Activated effector memory CD4-positive, alpha-beta T cell treated with Interleukin-2 at 50 U/mL for 16 hours (primary cell): Measurements from ENCODE around the gene ATP9B.
"Not testable (repeated sequence)": the region's sequence is repeated elsewhere in the genome, so short reads cannot be mapped to it uniquely, and the experiment has no call there.

Experiments used
- DNase-seq: peaks from one replicate; pipeline ENCODE4 v3.0.0-alpha.2; 2020

Gene ATP9B

DNA sequence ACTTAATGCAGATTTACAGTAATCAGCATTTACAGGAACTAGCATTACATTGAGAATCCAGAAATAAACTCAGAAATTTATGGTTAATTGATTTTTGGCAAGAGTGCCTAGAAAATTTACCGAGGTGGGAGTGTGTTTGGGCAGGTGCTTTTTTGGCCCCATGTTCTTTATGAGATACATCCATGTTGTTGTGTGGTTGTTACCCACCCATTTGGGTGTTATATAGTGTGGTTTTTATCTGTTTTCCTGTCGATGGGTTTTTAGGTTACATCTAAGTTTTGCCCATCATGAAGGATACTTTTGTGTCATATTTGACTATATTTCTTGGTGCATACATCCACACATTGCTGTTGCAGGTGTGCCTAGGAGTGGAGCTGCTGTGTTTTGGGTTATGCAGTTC lies 82.0 kb downstream of the ATP9B start:
- no peak for DNase-seq

DNA sequence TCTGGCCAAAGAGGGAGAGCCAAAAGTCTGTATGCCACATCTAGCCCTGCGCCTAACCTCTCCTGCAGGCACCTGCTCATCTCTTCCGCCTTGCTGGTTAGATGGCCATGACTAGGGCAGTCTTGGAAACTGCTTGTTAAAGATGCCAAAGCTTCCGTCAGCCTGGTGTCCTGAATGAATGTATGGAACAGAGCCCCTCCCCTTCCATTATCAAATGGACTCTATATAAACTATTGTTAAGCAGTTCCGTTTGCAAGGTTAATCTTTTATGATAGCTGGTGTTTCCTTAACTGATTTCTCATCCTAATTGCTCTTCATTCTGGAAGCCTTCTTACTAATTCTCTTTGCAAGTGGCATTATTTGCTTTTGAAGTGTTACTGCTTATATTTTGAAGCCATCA lies 87.1 kb downstream of the ATP9B start:
- no peak for DNase-seq

DNA sequence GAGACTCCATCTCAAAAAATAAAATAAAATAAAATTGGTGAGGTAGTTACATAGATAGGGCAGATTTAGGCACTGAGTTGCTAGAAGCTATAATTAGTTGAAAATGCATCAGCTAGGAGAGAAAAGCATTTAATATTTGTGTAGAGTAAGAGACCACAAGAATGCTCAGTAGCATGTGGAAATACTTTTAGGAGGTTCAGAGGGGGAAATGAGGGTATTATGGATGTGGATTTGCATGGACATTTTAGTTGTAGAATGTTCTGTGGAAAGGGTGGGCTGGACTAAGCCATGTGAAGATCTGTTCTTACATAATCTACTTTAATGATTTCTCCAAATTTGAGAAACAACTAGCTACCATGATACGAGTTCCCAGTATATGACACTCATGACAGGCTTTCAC lies 95.5 kb downstream of the ATP9B start:
- DNase-seq, result no peak

- DNase-seq, result no peak
These were observed 97.5 kb downstream of the ATP9B start for GRCh38 chr18:79166702-79167101.

- no peak for DNase-seq
These were observed 98.5 kb downstream of the ATP9B start for GRCh38 chr18:79167526-79168190.

DNA sequence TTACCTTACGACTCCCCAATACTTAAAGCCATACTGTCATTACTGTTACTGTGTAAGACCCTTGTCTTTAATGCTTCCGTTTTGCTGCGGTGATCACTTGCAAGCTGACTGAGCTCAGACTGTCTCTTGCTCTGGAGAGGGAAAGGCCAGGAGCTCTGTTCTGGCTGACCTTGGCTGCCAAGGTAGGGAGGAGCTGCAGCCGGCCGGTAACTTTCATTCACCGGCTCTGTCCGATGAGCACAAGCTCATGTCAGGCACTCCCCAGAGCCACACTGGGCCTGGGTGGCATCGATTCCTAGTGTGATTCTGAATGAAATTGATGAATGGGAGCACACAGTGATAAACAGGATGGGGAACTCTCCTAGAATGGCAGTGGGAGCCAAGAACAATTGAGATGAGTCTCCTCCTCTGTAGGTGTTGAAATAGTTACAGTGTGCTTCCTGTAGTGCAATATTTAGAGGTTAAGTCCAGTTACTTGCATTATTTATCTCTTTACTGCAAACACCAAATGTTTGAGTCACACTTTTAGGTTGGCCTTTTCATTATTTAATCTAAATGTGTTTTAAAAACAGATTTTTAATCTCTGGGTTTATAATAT lies 100.9 kb downstream of the ATP9B start:
- DNase-seq, result no peak

DNA sequence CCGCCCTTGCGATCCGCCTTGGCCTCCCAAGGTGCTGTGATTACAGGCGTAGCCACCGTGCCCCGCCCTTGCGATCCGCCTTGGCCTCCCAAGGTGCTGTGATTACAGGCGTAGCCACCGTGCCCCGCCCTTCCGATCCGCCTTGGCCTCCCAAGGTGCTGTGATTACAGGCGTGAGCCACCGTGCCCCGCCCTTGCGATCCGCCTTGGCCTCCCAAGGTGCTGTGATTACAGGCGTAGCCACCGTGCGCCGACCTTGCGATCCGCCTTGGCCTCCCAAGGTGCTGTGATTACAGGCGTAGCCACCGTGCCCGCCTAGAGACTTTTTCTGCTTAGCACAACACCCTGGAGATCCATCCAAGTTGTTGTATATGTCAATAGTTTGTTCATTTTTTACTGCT lies 103.1 kb downstream of the ATP9B start:
- not testable (repeated sequence) for DNase-seq

GRCh38 chr18:79173742-79174141 lies 104.5 kb downstream of the ATP9B start:
- no peak for DNase-seq

GRCh38 chr18:79178113-79178531 lies 108.9 kb downstream of the ATP9B start:
- DNase-seq, result no peak

- no peak for DNase-seq
These were observed 113.0 kb downstream of the ATP9B start for GRCh38 chr18:79182047-79182713.

DNA sequence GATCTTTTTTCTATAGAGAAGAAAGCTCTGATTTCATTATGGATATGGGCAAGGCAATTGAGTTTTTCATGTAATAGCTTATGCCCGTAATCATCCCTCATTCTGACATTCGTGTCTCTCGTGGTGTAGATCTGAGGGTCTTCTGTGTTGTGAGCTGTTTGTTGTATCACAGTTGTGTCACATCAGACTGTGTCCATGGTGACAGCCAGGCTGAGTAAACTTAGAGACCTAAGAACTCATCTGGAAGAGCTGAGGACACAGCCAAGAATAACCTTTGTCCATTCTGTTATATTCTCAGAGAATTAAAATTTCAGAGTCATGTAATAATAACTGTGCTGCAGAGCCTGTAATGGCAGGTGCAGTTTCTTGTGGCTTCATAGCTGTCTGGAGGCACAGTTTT lies 116.5 kb downstream of the ATP9B start:
- no peak for DNase-seq

DNA sequence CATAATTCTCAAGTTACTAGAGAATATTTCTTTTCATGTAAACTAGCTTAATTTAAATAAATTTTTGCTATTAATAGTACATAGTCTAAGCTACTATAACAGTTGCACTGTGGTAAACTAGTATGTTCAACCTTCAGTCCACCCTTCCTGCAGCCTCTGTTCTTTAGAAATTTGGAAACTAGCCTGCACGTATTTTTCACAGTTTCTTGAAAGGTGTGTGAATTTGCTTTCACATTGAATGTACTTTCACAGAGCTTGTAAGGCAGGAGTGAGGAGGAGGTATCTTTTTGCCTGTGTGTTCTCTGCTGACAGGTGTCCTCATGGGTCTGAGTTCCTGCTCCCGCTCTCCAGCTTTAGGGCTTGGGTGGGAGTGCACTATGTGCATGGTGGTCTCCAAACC lies 117.5 kb downstream of the ATP9B start:
- DNase-seq, result no peak

GRCh38 chr18:79187532-79188277 lies 118.5 kb downstream of the ATP9B start:
- DNase-seq, result no peak

DNA sequence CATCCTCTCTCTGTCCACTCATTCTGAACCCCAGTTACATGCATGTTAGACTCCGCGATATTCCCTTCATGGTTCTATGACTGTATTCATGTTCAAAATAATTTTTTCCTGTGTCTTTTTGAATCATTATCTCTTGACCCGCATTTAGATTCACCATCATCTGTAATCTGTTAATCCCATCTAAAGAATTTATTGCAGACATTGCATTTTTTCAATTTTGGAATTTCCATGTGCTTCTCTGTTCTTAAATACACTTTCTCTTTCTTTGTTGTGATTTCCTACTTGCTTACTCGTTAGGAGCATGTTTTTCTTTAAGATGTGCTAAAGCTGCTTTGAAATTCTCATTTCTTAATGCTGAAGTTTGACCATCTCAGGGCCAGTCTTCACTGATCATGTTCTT lies 122.2 kb downstream of the ATP9B start:
- DNase-seq, result no peak

- no peak for DNase-seq
These were observed 122.8 kb downstream of the ATP9B start for GRCh38 chr18:79191956-79192355.

DNA sequence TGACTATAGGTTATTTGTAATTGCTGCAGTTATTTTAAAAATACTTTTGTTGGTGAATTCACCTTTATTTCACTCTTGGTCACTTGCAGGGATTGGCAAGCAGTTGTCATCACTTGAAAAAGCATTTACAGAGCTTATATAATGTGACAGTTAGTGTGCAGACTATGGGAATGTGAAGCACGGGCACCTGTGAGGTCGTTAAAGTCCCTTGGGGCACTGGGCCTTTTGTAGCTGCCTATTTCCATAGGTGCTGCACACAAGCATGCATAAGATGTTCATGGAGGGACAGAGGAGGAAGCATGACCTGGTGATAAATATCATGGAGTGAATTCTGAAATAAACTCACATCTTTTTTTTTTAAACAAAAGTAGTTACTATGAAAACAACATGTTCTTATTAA lies 124.6 kb downstream of the ATP9B start:
- no peak for DNase-seq

GRCh38 chr18:79195716-79196683 lies 126.8 kb downstream of the ATP9B start:
- DNase-seq, result no peak

DNA sequence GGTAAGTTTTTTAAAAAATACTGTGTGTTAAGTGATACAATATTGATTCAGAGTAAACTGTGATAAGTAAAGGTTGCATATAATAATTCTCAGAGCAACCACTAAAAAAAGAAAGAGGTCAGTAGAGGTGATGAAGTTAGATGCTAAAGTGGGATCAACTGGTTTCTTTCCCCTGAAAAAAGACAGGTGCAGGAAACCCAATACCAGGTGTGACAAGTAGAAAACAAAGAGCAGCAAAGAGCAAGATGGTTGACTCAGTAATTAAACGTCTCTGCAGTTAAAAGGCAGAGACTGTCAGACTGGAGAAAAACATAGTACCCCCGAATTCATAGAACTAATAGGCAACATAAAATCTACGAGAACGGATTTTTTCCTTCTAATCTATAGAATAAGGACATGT lies 128.3 kb downstream of the ATP9B start:
- no peak for DNase-seq

GRCh38 chr18:79199691-79200374 lies 130.6 kb downstream of the ATP9B start:
- no peak for DNase-seq

- DNase-seq, result no peak
These were observed 131.5 kb downstream of the ATP9B start for GRCh38 chr18:79200546-79201268.

DNA sequence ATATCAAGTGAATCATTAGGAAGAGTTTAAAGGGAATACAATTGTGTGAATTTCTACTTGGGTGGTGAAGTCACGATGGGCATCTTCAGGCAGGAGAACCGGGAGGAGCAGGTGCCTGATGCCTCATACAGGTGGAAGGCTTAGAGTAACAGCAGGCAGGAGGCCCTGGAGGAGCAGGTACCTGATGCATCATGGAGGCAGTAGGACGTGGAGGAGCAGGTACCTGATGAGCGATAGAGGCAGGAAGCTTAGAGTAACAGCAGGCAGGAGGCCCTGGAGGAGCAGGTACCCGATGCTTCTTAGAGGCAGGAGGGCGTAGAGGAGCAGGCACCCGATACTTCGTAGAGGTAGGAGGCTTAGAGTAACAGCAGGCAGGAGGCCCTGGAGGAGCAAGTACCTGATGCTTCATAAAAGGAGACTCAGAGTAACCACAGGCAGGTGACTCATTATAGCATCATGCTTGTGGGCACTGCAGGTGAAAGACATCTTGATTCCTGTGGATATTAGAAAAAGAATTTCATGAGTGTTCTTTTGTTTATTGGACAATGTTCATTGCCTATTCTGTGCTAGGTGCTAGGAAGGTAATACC lies 133.9 kb downstream of the ATP9B start:
- no peak for DNase-seq
